ENCODE data around the gene FCHSD2. TPM values are rescaled to one million over a fixed set of nuclear protein-coding genes. Genes with fewer than 3 reads are reported as not detected.

The FCHSD2 gene
- total RNA-seq, 6 experiments from 2014 or later, result 10.8 to 25.9 (median 17.8) TPM

GRCh38 chr11:72899238-72899637, 242.9 kb downstream of the FCHSD2 start:
- Histone ChIP-seq H3K27me3 (no peaks in the 10 kb centered on the region), H3K36me3 (no peaks in the 10 kb centered on the region), H3K4me3 (no peak overlapping the region), H3K9me3 (no peaks in the 10 kb centered on the region), H3K27ac (no peak overlapping the region), H3K4me1 (peaks cover 0 to 24% (median 0%) of the 10 kb centered on the region in 4 donors)
- no peak for DNase-seq
- ATAC-seq, result no peak
- no peak for TF ChIP-seq POLR2A (IDR thresholded peaks at IDR 0.05)
- TF ChIP-seq, protein P1, sequence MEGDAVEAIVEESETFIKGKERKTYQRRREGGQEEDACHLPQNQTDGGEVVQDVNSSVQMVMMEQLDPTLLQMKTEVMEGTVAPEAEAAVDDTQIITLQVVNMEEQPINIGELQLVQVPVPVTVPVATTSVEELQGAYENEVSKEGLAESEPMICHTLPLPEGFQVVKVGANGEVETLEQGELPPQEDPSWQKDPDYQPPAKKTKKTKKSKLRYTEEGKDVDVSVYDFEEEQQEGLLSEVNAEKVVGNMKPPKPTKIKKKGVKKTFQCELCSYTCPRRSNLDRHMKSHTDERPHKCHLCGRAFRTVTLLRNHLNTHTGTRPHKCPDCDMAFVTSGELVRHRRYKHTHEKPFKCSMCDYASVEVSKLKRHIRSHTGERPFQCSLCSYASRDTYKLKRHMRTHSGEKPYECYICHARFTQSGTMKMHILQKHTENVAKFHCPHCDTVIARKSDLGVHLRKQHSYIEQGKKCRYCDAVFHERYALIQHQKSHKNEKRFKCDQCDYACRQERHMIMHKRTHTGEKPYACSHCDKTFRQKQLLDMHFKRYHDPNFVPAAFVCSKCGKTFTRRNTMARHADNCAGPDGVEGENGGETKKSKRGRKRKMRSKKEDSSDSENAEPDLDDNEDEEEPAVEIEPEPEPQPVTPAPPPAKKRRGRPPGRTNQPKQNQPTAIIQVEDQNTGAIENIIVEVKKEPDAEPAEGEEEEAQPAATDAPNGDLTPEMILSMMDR (IDR thresholded peaks at IDR 0.05), result no peak
- intact Hi-C loops (cut with DNase I), result no loop called here
- 85% methylated on average over 2 of the region's 2 CpGs for WGBS (ENCODE audit: insufficient coverage, low coverage, low lambda C conversion rate, missing lambda C conversion rate)

GRCh38 chr11:72897506-72897905, 244.6 kb downstream of the FCHSD2 start:
- TF ChIP-seq, protein P1 (IDR thresholded peaks at IDR 0.05), result no peak
- TF ChIP-seq POLR2A (IDR thresholded peaks at IDR 0.05), result no peak

GRCh38 chr11:72896431-72896830, 245.7 kb downstream of the FCHSD2 start:
- 82% methylated on average over 1 of the region's 1 CpG for WGBS (ENCODE audit: insufficient coverage, low coverage, low lambda C conversion rate, missing lambda C conversion rate)
- DNase-seq (no peak), ATAC-seq (no peak)
- TF ChIP-seq, protein P1 (IDR thresholded peaks at IDR 0.05), result no peak
- no peak for TF ChIP-seq POLR2A (IDR thresholded peaks at IDR 0.05)
- Histone ChIP-seq H3K36me3 (no peaks in the 10 kb centered on the region), H3K27me3 (no peaks in the 10 kb centered on the region), H3K27ac (no peak overlapping the region), H3K4me1 (peaks cover 0 to 6% (median 0%) of the 10 kb centered on the region in 4 donors), H3K4me3 (no peak overlapping the region), H3K9me3 (no peaks in the 10 kb centered on the region)
- intact Hi-C loops (cut with DNase I), result no loop called here

More at GRCh38 chr11:72897506-72897905, 244.6 kb downstream of the FCHSD2 start:
- intact Hi-C loops (cut with DNase I), result no loop called here
- no peak for ATAC-seq
- H3K27me3 ChIP-seq, result no peaks in the 10 kb centered on the region
- DNase-seq, result no peak
- H3K36me3 ChIP-seq, result no peaks in the 10 kb centered on the region
- H3K4me1 ChIP-seq, result peaks cover 0 to 17% (median 0%) of the 10 kb centered on the region in 4 donors
- H3K4me3 ChIP-seq, result no peak overlapping the region
- H3K27ac ChIP-seq, result no peak overlapping the region
- H3K9me3 ChIP-seq, result no peaks in the 10 kb centered on the region

GRCh38 chr11:72890881-72891280, 251.2 kb downstream of the FCHSD2 start:
- Histone ChIP-seq H3K4me3 (no peak overlapping the region), H3K9me3 (no peaks in the 10 kb centered on the region), H3K36me3 (peaks cover 0 to 36% (median 5%) of the 10 kb centered on the region in 4 donors), H3K27me3 (no peaks in the 10 kb centered on the region), H3K4me1 (no peaks in the 10 kb centered on the region), H3K27ac (no peak overlapping the region)
- TF ChIP-seq POLR2A (IDR thresholded peaks at IDR 0.05), result no peak
- TF ChIP-seq, protein P1 (IDR thresholded peaks at IDR 0.05), result no peak
- no peak for ATAC-seq
- intact Hi-C loops (cut with DNase I), result no loop called here
- DNase-seq, result no peak
- 100% methylated on average over 2 of the region's 2 CpGs for WGBS (ENCODE audit: insufficient coverage, low coverage, low lambda C conversion rate, missing lambda C conversion rate)

DNA sequence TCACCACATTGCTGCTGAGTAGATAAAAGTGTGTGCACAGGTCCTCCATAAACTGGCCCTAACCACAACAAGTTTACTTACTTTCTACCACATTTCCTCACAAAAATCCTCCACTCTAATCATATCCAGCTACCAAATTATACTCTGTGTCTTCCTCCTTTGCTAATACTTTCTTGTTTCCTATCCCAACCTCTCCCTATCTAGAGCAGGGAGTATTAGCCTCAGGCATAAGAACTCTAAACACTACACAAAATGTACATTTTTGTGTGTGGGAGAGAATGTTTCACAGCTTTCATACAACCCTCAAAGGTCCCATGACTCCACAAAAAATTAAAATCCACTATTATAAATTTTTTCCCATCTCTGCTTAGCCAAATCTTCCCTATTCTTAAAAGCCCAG, 255.5 kb downstream of the FCHSD2 start:
- Histone ChIP-seq H3K4me1 (no peaks in the 10 kb centered on the region), H3K9me3 (no peaks in the 10 kb centered on the region), H3K27me3 (no peaks in the 10 kb centered on the region), H3K27ac (no peak overlapping the region), H3K36me3 (peaks cover 0 to 38% (median 9%) of the 10 kb centered on the region in 4 donors), H3K4me3 (no peak overlapping the region)
- ATAC-seq (no peak), DNase-seq (no peak)
- intact Hi-C loops (cut with DNase I), result no loop called here
- TF ChIP-seq, protein P1 (IDR thresholded peaks at IDR 0.05), result no peak
- TF ChIP-seq POLR2A (IDR thresholded peaks at IDR 0.05), result no peak
